Muscle layer of duodenum (tissue), 2 donors: ENCODE data around the gene OR4F6.

Source experiments
- H3K27ac ChIP-seq: one replicate; pipeline ENCODE4 v1.7.0; 2013; ENCODE audit warnings: mild to moderate bottlenecking, low read length
- H3K27me3 ChIP-seq: one replicate; pipeline ENCODE4 v1.7.0; 2013; ENCODE audit warnings: low read depth, mild to moderate bottlenecking, control low read depth, low read length
- H3K36me3 ChIP-seq, 2 donors: one replicate each; pipeline ENCODE4 v1.7.0; 2013; ENCODE audit warnings: low read length in 2 of 2, control low read depth in 1 of 2, mild to moderate bottlenecking in 1 of 2; ENCODE audit not compliant: insufficient read depth in 2 of 2, control insufficient read depth in 1 of 2
- H3K4me1 ChIP-seq, 2 donors: one replicate each; pipeline ENCODE4 v1.7.0; 2013; ENCODE audit warnings: low read length in 2 of 2, mild to moderate bottlenecking in 2 of 2, control low read depth in 1 of 2, moderate library complexity in 1 of 2; ENCODE audit not compliant: insufficient read depth in 2 of 2, control insufficient read depth in 1 of 2
- H3K4me3 ChIP-seq, 2 donors: one replicate each; pipeline ENCODE4 v1.7.0; 2013; ENCODE audit warnings: low read length in 2 of 2, low read depth in 1 of 2, mild to moderate bottlenecking in 1 of 2
- H3K9me3 ChIP-seq, 2 donors: one replicate each; pipeline ENCODE4 v1.7.0; 2013; ENCODE audit warnings: low read length in 2 of 2, control low read depth in 1 of 2, mild to moderate bottlenecking in 1 of 2; ENCODE audit not compliant: control insufficient read depth in 1 of 2
- donor health status: healthy.

OR4F6 gene

GRCh38 chr15:101805605-101806345 lies 2.5 kb downstream of the OR4F6 start:
- H3K4me3 ChIP-seq: no peak overlapping the region
- H3K27ac ChIP-seq: no peak overlapping the region
- H3K4me1 ChIP-seq: no peaks in the 10 kb centered on the region
- no peaks in the 10 kb centered on the region for H3K27me3 ChIP-seq
- no peaks in the 10 kb centered on the region for H3K36me3 ChIP-seq
- no peaks in the 10 kb centered on the region for H3K9me3 ChIP-seq

DNA sequence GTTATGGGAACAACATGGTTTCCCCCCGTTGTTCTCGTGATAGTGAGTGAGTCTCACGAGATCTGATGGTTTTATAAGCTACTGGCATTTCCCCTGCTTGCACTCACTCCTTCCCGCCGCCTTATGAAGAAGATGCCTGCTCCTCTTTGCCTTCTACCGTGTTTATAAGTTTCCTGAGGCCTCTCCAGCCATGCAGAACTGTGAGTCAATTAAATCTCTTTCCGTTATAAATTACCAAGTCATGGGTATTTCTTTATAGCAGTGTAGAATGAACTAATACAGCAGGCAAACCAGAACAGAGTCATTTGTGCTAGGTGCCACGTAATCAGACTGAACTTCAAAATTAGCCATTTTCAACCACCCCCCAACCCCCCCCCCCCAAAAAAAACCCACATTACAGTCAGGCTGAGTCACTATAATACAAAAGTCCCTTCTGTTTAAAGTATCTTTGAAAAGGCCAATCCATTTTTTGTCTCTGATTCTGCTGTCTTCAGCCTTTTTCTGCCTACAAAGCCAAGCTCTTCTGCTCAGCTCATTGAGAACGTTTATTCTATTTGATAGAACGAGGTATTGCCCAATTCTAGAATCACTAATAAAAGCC lies 4.1 kb downstream of the OR4F6 start:
- no peaks in the 10 kb centered on the region for H3K9me3 ChIP-seq
- no peaks in the 10 kb centered on the region for H3K27me3 ChIP-seq
- no peak overlapping the region for H3K27ac ChIP-seq
- no peak overlapping the region for H3K4me3 ChIP-seq
- H3K36me3 ChIP-seq: no peaks in the 10 kb centered on the region
- H3K4me1 ChIP-seq: no peaks in the 10 kb centered on the region

GRCh38 chr15:101808201-101808600 lies 4.9 kb downstream of the OR4F6 start:
- no peaks in the 10 kb centered on the region for H3K4me1 ChIP-seq
- H3K4me3 ChIP-seq: no peak overlapping the region
- no peaks in the 10 kb centered on the region for H3K36me3 ChIP-seq
- no peaks in the 10 kb centered on the region for H3K27me3 ChIP-seq
- no peaks in the 10 kb centered on the region for H3K9me3 ChIP-seq
- H3K27ac ChIP-seq: no peak overlapping the region

DNA sequence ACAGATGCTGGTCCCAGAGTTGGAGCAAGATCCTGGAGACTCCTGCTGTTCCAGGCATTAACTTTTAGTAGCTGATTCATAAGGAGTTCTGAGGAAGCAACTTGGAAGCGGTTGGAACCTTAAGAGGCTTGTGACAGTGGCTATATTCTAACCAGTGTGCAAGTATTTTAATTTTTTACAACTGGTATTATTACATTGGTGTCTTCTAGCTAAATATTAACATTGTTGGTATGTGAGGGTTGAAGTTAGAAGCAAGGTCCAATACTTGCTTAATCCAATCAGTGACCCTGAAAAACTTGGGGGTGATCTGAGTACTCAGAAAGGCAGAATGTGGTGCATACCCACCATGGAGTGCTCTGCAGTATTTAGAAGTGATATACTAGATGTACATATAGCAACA lies 7.1 kb downstream of the OR4F6 start:
- Histone ChIP-seq H3K9me3 (no peaks in the 10 kb centered on the region), H3K27me3 (no peaks in the 10 kb centered on the region), H3K4me3 (no peak overlapping the region), H3K27ac (no peak overlapping the region), H3K36me3 (no peaks in the 10 kb centered on the region), H3K4me1 (no peaks in the 10 kb centered on the region)

DNA sequence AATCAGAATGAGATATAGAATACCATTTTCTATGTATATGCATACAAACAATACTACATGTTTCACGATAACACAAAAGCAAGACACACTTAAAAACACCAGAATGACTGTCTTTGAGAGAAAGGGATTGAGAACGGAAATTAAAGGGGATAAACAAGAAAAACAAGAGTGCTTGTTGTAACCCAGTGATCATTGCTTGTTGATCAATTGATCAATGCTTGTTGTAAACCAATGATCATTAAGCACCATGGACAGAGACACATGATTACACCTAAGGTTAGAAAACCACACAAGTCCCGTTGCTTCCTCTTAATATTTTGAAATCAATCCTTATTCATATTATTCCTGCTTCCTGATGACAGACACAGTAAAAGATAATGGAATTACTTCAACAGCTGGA lies 7.6 kb downstream of the OR4F6 start:
- no peaks in the 10 kb centered on the region for H3K36me3 ChIP-seq
- H3K27me3 ChIP-seq: no peaks in the 10 kb centered on the region
- H3K9me3 ChIP-seq: no peaks in the 10 kb centered on the region
- no peak overlapping the region for H3K4me3 ChIP-seq
- H3K4me1 ChIP-seq: no peaks in the 10 kb centered on the region
- H3K27ac ChIP-seq: no peak overlapping the region

- no peaks in the 10 kb centered on the region for H3K36me3 ChIP-seq
- no peak within 1 kb of the TSS for H3K27ac ChIP-seq
- no peaks in the 10 kb centered on the region for H3K9me3 ChIP-seq
- no peak within 1 kb of the TSS for H3K4me3 ChIP-seq
- no peaks in the 10 kb centered on the region for H3K4me1 ChIP-seq
- no peaks in the 10 kb centered on the region for H3K27me3 ChIP-seq
Observed at GRCh38 chr15:101811902-101812301, 8.6 kb downstream of the OR4F6 start, which contains the start of gene OR4F15. OR4F15 (plus strand) TSS chr15:101812202; CDS start chr15:101818187, 5,985 bp downstream.

GRCh38 chr15:101813803-101814534 lies 10.7 kb downstream of the OR4F6 start:
- Histone ChIP-seq H3K27me3 (no peaks in the 10 kb centered on the region), H3K36me3 (no peaks in the 10 kb centered on the region), H3K27ac (no peak overlapping the region), H3K9me3 (no peaks in the 10 kb centered on the region), H3K4me3 (no peak overlapping the region), H3K4me1 (no peaks in the 10 kb centered on the region)

GRCh38 chr15:101820781-101821180 lies 17.5 kb downstream of the OR4F6 start:
- H3K9me3 ChIP-seq: no peaks in the 10 kb centered on the region
- H3K27me3 ChIP-seq: no peaks in the 10 kb centered on the region
- no peak overlapping the region for H3K4me3 ChIP-seq
- no peak overlapping the region for H3K27ac ChIP-seq
- no peaks in the 10 kb centered on the region for H3K36me3 ChIP-seq
- H3K4me1 ChIP-seq: no peaks in the 10 kb centered on the region

DNA sequence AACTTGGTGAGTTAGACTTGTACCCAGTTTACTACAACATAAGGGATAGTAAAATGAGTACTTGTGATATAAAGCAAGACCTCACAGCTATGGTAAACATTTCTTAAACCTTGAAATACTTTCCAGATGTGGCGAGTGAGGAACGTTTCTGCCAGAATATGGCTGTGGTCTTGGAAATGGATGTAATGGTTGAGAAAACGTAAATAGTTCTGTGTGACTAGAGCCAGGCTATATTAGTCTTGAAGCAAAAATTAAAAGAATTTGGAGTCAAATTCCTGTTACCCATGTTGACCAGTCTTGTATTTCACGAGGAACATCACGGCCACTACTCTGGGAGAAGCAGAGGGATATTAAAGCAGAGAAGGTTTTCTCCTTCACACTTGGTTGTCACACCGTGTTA lies 23.9 kb downstream of the OR4F6 start:
- no peaks in the 10 kb centered on the region for H3K36me3 ChIP-seq
- no peaks in the 10 kb centered on the region for H3K27me3 ChIP-seq
- no peaks in the 10 kb centered on the region for H3K9me3 ChIP-seq
- H3K4me1 ChIP-seq: no peaks in the 10 kb centered on the region
- H3K4me3 ChIP-seq: no peak overlapping the region
- H3K27ac ChIP-seq: no peak overlapping the region

- H3K4me3 ChIP-seq: no peak overlapping the region
- no peaks in the 10 kb centered on the region for H3K36me3 ChIP-seq
- no peaks in the 10 kb centered on the region for H3K4me1 ChIP-seq
- H3K27ac ChIP-seq: no peak overlapping the region
- peaks cover 0 to 4% of the 10 kb centered on the region in 2 donors for H3K9me3 ChIP-seq
- no peaks in the 10 kb centered on the region for H3K27me3 ChIP-seq
Observed at GRCh38 chr15:101828774-101829173, 25.5 kb downstream of the OR4F6 start.

DNA sequence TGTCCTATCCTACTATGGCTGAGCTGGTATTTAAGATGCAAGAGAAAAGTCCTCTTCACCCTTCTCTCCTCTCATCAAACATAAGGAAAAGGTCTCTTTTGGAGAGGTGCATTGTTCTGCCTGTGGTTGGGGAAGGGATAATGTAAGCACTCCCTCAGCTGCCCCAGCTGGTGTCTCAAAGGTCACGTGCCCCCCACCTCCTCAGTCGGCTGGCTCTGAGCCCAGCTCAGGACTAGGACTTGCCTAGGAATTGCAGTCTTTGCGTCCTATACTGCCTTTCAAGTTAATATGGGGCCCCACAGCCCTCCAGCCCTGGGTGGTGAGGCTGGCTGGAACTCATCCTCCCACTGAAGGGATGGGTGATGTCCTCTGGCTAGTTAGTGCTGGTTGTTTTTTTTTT lies 38.3 kb downstream of the OR4F6 start:
- Histone ChIP-seq H3K4me1 (no peaks in the 10 kb centered on the region), H3K27me3 (no peaks in the 10 kb centered on the region), H3K36me3 (no peaks in the 10 kb centered on the region), H3K27ac (no peak overlapping the region), H3K4me3 (no peak overlapping the region), H3K9me3 (no peaks in the 10 kb centered on the region)
